Liver (tissue), 9 donors: ENCODE results near the gene KDELR3. TPM values are rescaled to one million over a fixed set of nuclear protein-coding genes. Genes with fewer than 3 reads are reported as not detected.

Experiments
- DNase-seq: peaks from one replicate; pipeline ENCODE4 v3.0.0-alpha.2; 2017; ENCODE audit warnings: low spot score
- H3K27ac ChIP-seq, 2 donors: one replicate each; pipeline ENCODE4 v1.7.0; 2013; ENCODE audit warnings: inconsistent platforms in 2 of 2, low read length in 2 of 2, control low read depth in 1 of 2, low read depth in 1 of 2, mild to moderate bottlenecking in 1 of 2
- H3K27me3 ChIP-seq, 4 donors: one replicate each; pipeline versions ENCODE4 v1.6.1 to v1.7.0; 2013; ENCODE audit warnings: low read length in 3 of 4, inconsistent platforms in 1 of 4, mild to moderate bottlenecking in 1 of 4, moderate library complexity in 1 of 4; ENCODE audit not compliant: control insufficient read depth in 4 of 4, insufficient read depth in 4 of 4
- H3K36me3 ChIP-seq, 4 donors: one replicate each; pipeline versions ENCODE4 v1.6.1 to v1.7.0; 2013; ENCODE audit warnings: low read length in 3 of 4, mild to moderate bottlenecking in 3 of 4, low read depth in 1 of 4, moderate library complexity in 1 of 4; ENCODE audit not compliant: control insufficient read depth in 4 of 4, insufficient read depth in 3 of 4
- H3K4me1 ChIP-seq, 4 donors: one replicate each; pipeline versions ENCODE4 v1.6.1 to v1.7.0; 2013; ENCODE audit warnings: low read length in 3 of 4, mild to moderate bottlenecking in 3 of 4, moderate library complexity in 1 of 4; ENCODE audit not compliant: control insufficient read depth in 4 of 4, insufficient read depth in 4 of 4
- H3K4me3 ChIP-seq, 3 donors: one replicate each; pipeline versions ENCODE4 v1.6.1 to v1.7.0; 2013; ENCODE audit warnings: low read length in 3 of 3, control low read depth in 1 of 3, low read depth in 1 of 3, mild to moderate bottlenecking in 1 of 3
- H3K9ac ChIP-seq, 2 donors: one replicate each; pipeline ENCODE4 v1.7.0; 2013; ENCODE audit warnings: low read length in 2 of 2, mild to moderate bottlenecking in 2 of 2, moderate library complexity in 2 of 2, control low read depth in 1 of 2, low read depth in 1 of 2
- H3K9me3 ChIP-seq, 4 donors: one replicate each; pipeline versions ENCODE4 v1.6.1 to v1.7.0; 2013; ENCODE audit warnings: low read length in 3 of 4; ENCODE audit not compliant: control insufficient read depth in 4 of 4
- CTCF ChIP-seq: fragments of 150-350 bp; IDR thresholded peaks from 2 replicates; pipeline ENCODE4 v1.5.1; 2017; ENCODE audit warnings: improper control_type of control experiment, low read depth, low read length; ENCODE audit not compliant: missing input control
- EGR1 ChIP-seq, 2 donors: IDR thresholded peaks; 2 replicates each; pipeline ENCODE4 v1.6.1; 2016 to 2018; ENCODE audit warnings: antibody characterized with exemption in 2 of 2, low read depth in 2 of 2
- FOXA2 ChIP-seq: IDR thresholded peaks from 2 replicates; pipeline ENCODE4 v1.6.1; 2016; ENCODE audit warnings: antibody characterized with exemption
- HNF4A ChIP-seq, 2 donors: conservative IDR thresholded peaks; 2 replicates each; pipeline ENCODE4 v1.6.1; 2016; ENCODE audit warnings: antibody characterized with exemption in 2 of 2, mild to moderate bottlenecking in 2 of 2
- HNF4G ChIP-seq: IDR thresholded peaks from 2 replicates; pipeline ENCODE4 v1.6.1; 2016; ENCODE audit warnings: antibody characterized with exemption
- JUND ChIP-seq, 2 donors: IDR thresholded peaks; 2 replicates each; pipeline ENCODE4 v1.6.1; 2016; ENCODE audit warnings: antibody characterized with exemption in 2 of 2
- MAX ChIP-seq: IDR thresholded peaks from 2 replicates; pipeline ENCODE4 v1.6.1; 2016; ENCODE audit warnings: antibody characterized with exemption
- NR2F2 ChIP-seq: IDR thresholded peaks from 2 replicates; pipeline ENCODE4 v1.6.1; 2016; ENCODE audit warnings: antibody characterized with exemption
- RAD21 ChIP-seq, 2 donors: IDR thresholded peaks; 2 replicates each; pipeline ENCODE4 v1.6.1; 2016; ENCODE audit warnings: antibody characterized with exemption in 2 of 2, mild to moderate bottlenecking in 2 of 2
- REST ChIP-seq: IDR thresholded peaks from 2 replicates; pipeline ENCODE4 v1.6.1; 2016; ENCODE audit warnings: antibody characterized with exemption, mild to moderate bottlenecking
- SP1 ChIP-seq: IDR thresholded peaks from 2 replicates; pipeline ENCODE4 v1.6.1; 2018; ENCODE audit warnings: antibody characterized with exemption, mild to moderate bottlenecking
- TAF1 ChIP-seq: conservative IDR thresholded peaks from 2 replicates; pipeline ENCODE4 v1.6.1; 2016; ENCODE audit warnings: antibody characterized with exemption, mild to moderate bottlenecking
- ZBTB33 ChIP-seq: IDR thresholded peaks from 2 replicates; pipeline ENCODE4 v1.6.1; 2016; ENCODE audit warnings: antibody characterized with exemption
- WGBS: extraction: QIAGEN DNeasy Blood & Tissue Kit; methylation state at CpG from one replicate; pipeline ENCODE4 v1.1.7; 2013; 5-methylcytosine and 5-hydroxymethylcytosine counted together
- polyA plus RNA-seq, 2 donors: library from polyadenylated mRNA; stranded (reverse) in 1 of 2; unstranded in 1 of 2; fragments of 200-250 nt in 1 of 2; fragments of >200 nt in 1 of 2; fragmentation: Nextera tagmentation in 1 of 2; extraction: Ambion mirVana in 1 of 2; gene quantifications; one replicate each; pipeline versions ENCODE4 v1.2.1 to v1.2.3, GENCODE V29; 2013 to 2015
- total RNA-seq, 2 donors: library from RNA; depleted of rRNA; stranded (reverse); fragments of >200 nt; gene quantifications; one replicate each; pipeline ENCODE4 v1.2.3, GENCODE V29; 2014
- donor health status: healthy.
- donor health status: healthy.
- donor health status: healthy.
- donor health status: healthy.
- donor health status: healthy.

Gene KDELR3
- total and polyA plus RNA-seq, 4 donors = 3.5 to 12.8 (median 9.5) TPM

- peaks cover 12 to 31% (median 20%) of the 10 kb centered on the region in 4 donors for H3K4me1 ChIP-seq
- no peak overlapping the region for H3K27ac ChIP-seq
- H3K9ac ChIP-seq = no peak overlapping the region
- no peaks in the 10 kb centered on the region for H3K27me3 ChIP-seq
- no peaks in the 10 kb centered on the region for H3K36me3 ChIP-seq
- DNase-seq = no peak
- no peaks in the 10 kb centered on the region for H3K9me3 ChIP-seq
- 70% methylated on average over 12 of the region's 12 CpGs for WGBS
- no peak overlapping the region for H3K4me3 ChIP-seq
- TF ChIP-seq HNF4G = no peak
- TF ChIP-seq HNF4A (conservative IDR thresholded peaks at IDR 0.05) = peak; percentile 33 to 39
Observed at GRCh38 chr22:38424525-38425080, 43.3 kb upstream of the KDELR3 start.

- H3K4me3 ChIP-seq = no peak overlapping the region
- H3K9ac ChIP-seq = no peak overlapping the region
- no peak overlapping the region for H3K27ac ChIP-seq
- no peak for DNase-seq
- TF ChIP-seq REST (no peak), SP1 (no peak), NR2F2 (no peak), MAX (no peak), HNF4G (no peak), RAD21 (IDR thresholded peaks at IDR 0.05) (no peak), TAF1 (no peak), JUND (IDR thresholded peaks at IDR 0.05) (no peak), FOXA2 (no peak), EGR1 (IDR thresholded peaks at IDR 0.05; ENCODE audit: low read depth in 2 of 2) (no peak), ZBTB33 (no peak), CTCF (no peak), HNF4A (conservative IDR thresholded peaks at IDR 0.05) (no peak)
- WGBS = 91% methylated on average over 17 of the region's 17 CpGs
- H3K9me3 ChIP-seq = no peaks in the 10 kb centered on the region
- H3K27me3 ChIP-seq = no peaks in the 10 kb centered on the region
- H3K4me1 ChIP-seq = peaks cover 12 to 28% (median 18%) of the 10 kb centered on the region in 4 donors
- no peaks in the 10 kb centered on the region for H3K36me3 ChIP-seq
Observed at GRCh38 chr22:38426628-38427027, 41.3 kb upstream of the KDELR3 start.
